A549 (cell line): ENCODE data around the gene RUVBL1. TPM values are rescaled to one million over a fixed set of nuclear protein-coding genes. Genes with fewer than 3 reads are reported as not detected.

Experiments used
- ATAC-seq, 2 experiments: fragments of 200-7000 bp in 1 of 2; fragments of >200 bp in 1 of 2; cut with Nextera tagmentation in 1 of 2; cut with Tn5 transposase in 1 of 2; 3 replicates each; pipeline versions ENCODE4 v1.8.0 to v1.9.1; 2018 to 2020; ENCODE audit warnings: mild to moderate bottlenecking in 1 of 2, moderate library complexity in 1 of 2
- CTCF ChIA-PET: fragments of 300-600 bp; sonication (Branson Sonifier 250); formaldehyde crosslinking; extraction: SDS; loops from one replicate; lab custom pipeline; 2021; ENCODE audit warnings: antibody characterized with exemption, inconsistent platforms; lab: Yijun Ruan, JAX
- POLR2A ChIA-PET: fragments of 350-600 bp; formaldehyde crosslinking; extraction: SDS; loops from one replicate; lab custom pipeline; 2021; ENCODE audit warnings: antibody characterized with exemption, inconsistent platforms; lab: Yijun Ruan, JAX
- DNase-seq, 2 experiments: peaks; one replicate each; pipeline versions ENCODE4 v3.0.0 to v3.0.0-alpha.2; 2011 to 2016; ENCODE audit warnings: low read depth in 1 of 2, low spot score in 1 of 2
- FAIRE-seq: peaks from 2 replicates; lab custom pipeline; 2011; peaks lifted over from hg19 to GRCh38; lab: Jason Lieb, UNC
- H3K27ac ChIP-seq, 2 experiments: fragments of >200 bp; sonication (Bioruptor Twin); formaldehyde crosslinking; 3 replicates each; pipeline ENCODE4 v1.5.1; 2016 to 2017
- H3K4me1 ChIP-seq: fragments of >200 bp; sonication (Bioruptor Twin); formaldehyde crosslinking; 3 replicates; pipeline ENCODE4 v1.6.1; 2016
- H3K4me2 ChIP-seq: fragments of >200 bp; sonication (Bioruptor Twin); formaldehyde crosslinking; 3 replicates; pipeline ENCODE4 v1.6.1; 2016
- H3K4me3 ChIP-seq: fragments of >200 bp; sonication (Bioruptor Twin); formaldehyde crosslinking; 3 replicates; pipeline ENCODE4 v1.5.1; 2016
- H3K9me3 ChIP-seq: fragments of >200 bp; sonication (Bioruptor Twin); formaldehyde crosslinking; 3 replicates; pipeline ENCODE4 v1.6.1; 2016
- ATOH8 ChIP-seq: fragments of 250-450 bp; sonication (Bioruptor Pico); IDR thresholded peaks from 2 replicates; pipeline ENCODE4 v1.5.0; 2020; ENCODE audit warnings: low read depth, mild to moderate bottlenecking, moderate library complexity
- BHLHE40 ChIP-seq: IDR thresholded peaks from 2 replicates; pipeline ENCODE4 v1.6.1; 2012; ENCODE audit warnings: low read depth, low read length, inconsistent platforms
- CBX8 ChIP-seq: fragments of 200-600 bp; sonication (generic); IDR thresholded peaks from 2 replicates; pipeline ENCODE4 v1.6.1; 2016
- CEBPB ChIP-seq, 2 experiments: fragments of >200 bp in 1 of 2; sonication (Bioruptor Twin) in 1 of 2; formaldehyde crosslinking in 1 of 2; IDR thresholded peaks; 2 replicates each; pipeline ENCODE4 v1.6.1; 2012 to 2016
- CHD2 ChIP-seq: fragments of 150-350 bp; IDR thresholded peaks from 2 replicates; pipeline ENCODE4 v1.6.1; 2014; ENCODE audit warnings: low read length; ENCODE audit not compliant: partially characterized antibody
- CHD4 ChIP-seq: fragments of 200-600 bp; sonication (generic); IDR thresholded peaks from 2 replicates; pipeline ENCODE4 v1.6.1; 2016; ENCODE audit warnings: antibody characterized with exemption, mild to moderate bottlenecking, borderline replicate concordance
- EHF ChIP-seq: fragments of 250-450 bp; sonication (Bioruptor Pico); IDR thresholded peaks from 2 replicates; pipeline ENCODE4 v1.5.0; 2020; ENCODE audit warnings: mild to moderate bottlenecking
- FOSB ChIP-seq: fragments of 250-450 bp; sonication (Bioruptor Pico); IDR thresholded peaks from 2 replicates; pipeline ENCODE4 v1.5.0; 2020; ENCODE audit warnings: mild to moderate bottlenecking, moderate library complexity
- FOSL2 ChIP-seq, 2 experiments: fragments of 450-650 bp in 1 of 2; fragments of >200 bp in 1 of 2; sonication (Bioruptor Twin) in 1 of 2; formaldehyde crosslinking; IDR thresholded peaks; 2 replicates each; pipeline versions ENCODE4 v1.5.0 to v1.6.1; 2016 to 2020; ENCODE audit warnings: mild to moderate bottlenecking in 1 of 2, moderate library complexity in 1 of 2
- GATA3 ChIP-seq: IDR thresholded peaks from 2 replicates; pipeline ENCODE4 v1.6.1; 2012; ENCODE audit warnings: borderline replicate concordance
- JUN ChIP-seq, 2 experiments: fragments of >200 bp; sonication (Bioruptor Twin); formaldehyde crosslinking; IDR thresholded peaks; 2 replicates in 1 of 2; 3 replicates in 1 of 2; pipeline ENCODE4 v1.6.1; 2016 to 2017
- MAFK ChIP-seq: fragments of 450-650 bp; IDR thresholded peaks from 2 replicates; pipeline ENCODE4 v1.6.1; 2014; ENCODE audit not compliant: partially characterized antibody
- MYC ChIP-seq: IDR thresholded peaks from 2 replicates; pipeline ENCODE4 v1.6.1; 2012; ENCODE audit warnings: mild to moderate bottlenecking, inconsistent platforms, low read length, improper control_type of control experiment, borderline replicate concordance
- PHF8 ChIP-seq: fragments of 200-600 bp; sonication (generic); IDR thresholded peaks from 2 replicates; pipeline ENCODE4 v1.6.1; 2016; ENCODE audit warnings: low read depth, mild to moderate bottlenecking, antibody characterized with exemption, moderate library complexity, borderline replicate concordance
- POLR2A ChIP-seq: IDR thresholded peaks from 2 replicates; pipeline ENCODE4 v1.6.1; 2012; ENCODE audit warnings: mild to moderate bottlenecking, low read length
- RAD21 ChIP-seq, 2 experiments: fragments of >200 bp in 1 of 2; sonication (Bioruptor Twin) in 1 of 2; formaldehyde crosslinking in 1 of 2; IDR thresholded peaks in 1 of 2; conservative IDR thresholded peaks in 1 of 2; 2 replicates in 1 of 2; 3 replicates in 1 of 2; pipeline ENCODE4 v1.6.1; 2012 to 2018; ENCODE audit warnings: inconsistent platforms in 1 of 2
- RARB ChIP-seq: fragments of 250-450 bp; sonication (Bioruptor Pico); IDR thresholded peaks from 2 replicates; pipeline ENCODE4 v1.8.0; 2021; ENCODE audit warnings: mild to moderate bottlenecking, moderate library complexity
- RFX5 ChIP-seq: fragments of 450-650 bp; IDR thresholded peaks from 2 replicates; pipeline ENCODE4 v1.7.1; 2014; ENCODE audit warnings: antibody characterized with exemption, mild to moderate bottlenecking, moderate library complexity
- SMC3 ChIP-seq: fragments of >200 bp; sonication (Bioruptor Twin); formaldehyde crosslinking; IDR thresholded peaks from 3 replicates; pipeline ENCODE4 v1.6.1; 2018; ENCODE audit warnings: inconsistent platforms
- SREBF2 ChIP-seq: fragments of 450-650 bp; IDR thresholded peaks from 2 replicates; pipeline ENCODE4 v1.6.1; 2014; ENCODE audit warnings: mild to moderate bottlenecking, moderate library complexity
- TFCP2L1 ChIP-seq: fragments of 250-450 bp; sonication (Bioruptor Pico); IDR thresholded peaks from 2 replicates; pipeline ENCODE4 v1.5.0; 2021; ENCODE audit warnings: mild to moderate bottlenecking
- TP53 ChIP-seq: fragments of 250-450 bp; sonication (Bioruptor Pico); IDR thresholded peaks from 2 replicates; pipeline ENCODE4 v1.5.0; 2021; ENCODE audit warnings: mild to moderate bottlenecking, moderate library complexity
- ZSCAN20 ChIP-seq: fragments of 250-450 bp; sonication (Bioruptor Pico); IDR thresholded peaks from 2 replicates; pipeline ENCODE4 v1.8.0; 2022; ENCODE audit warnings: mild to moderate bottlenecking, moderate library complexity
- WGBS: methylation state at CpG from one replicate; pipeline ENCODE4 v1.1.6; 2017; ENCODE audit errors: missing lambda C conversion rate; 5-methylcytosine and 5-hydroxymethylcytosine counted together
- polyA plus RNA-seq, 4 experiments: library from polyadenylated mRNA; depleted of rRNA in 3 of 4; stranded (reverse); fragments of >200 nt; fragmentation: RNase III in 1 of 4; extraction: RNeasy Plus Mini Kit Qiagen cat#74134 plus additional on column Dnase treatment in 1 of 4; gene quantifications; 2 replicates in 3 of 4; 3 replicates in 1 of 4; pipeline ENCODE4 v1.2.3, GENCODE V29; 2011 to 2017

RUVBL1 gene
- polyA plus RNA-seq, 2 of the 4 experiments (the other 2 are of a cell fraction) = 105 to 144 TPM

- no peak for TF ChIP-seq FOSB (CRISPR knock-in tag)
- TF ChIP-seq TP53 = no peak
- TF ChIP-seq, all 56 proteins: peak for 0
- peak in 1 of 2 experiments; percentile 21; a peak in 2 of 6 replicates for ATAC-seq
- H3K4me1 ChIP-seq = peaks cover 26% of the 10 kb centered on the region
- ChIA-PET POLR2A (interaction anchor here (1.1 kb wide), 1 partner anchor 29 kb away, joined by 4 read pairs; the partner anchor contains the start of gene RUVBL1), CTCF (interaction anchor here (0.6 to 2.4 kb wide), 22 partner anchors 8 to 591 kb away, joined by 3 to 9 read pairs (median 4); partner anchors contain the start of gene RUVBL1)
- no peak overlapping the region for H3K4me3 ChIP-seq
- 83% methylated on average over 13 of the region's 13 CpGs for whole genome bisulfite sequencing
- no peak for DNase-seq
- H3K4me2 ChIP-seq = no peak overlapping the region
- no peak for FAIRE-seq
- no peaks in the 10 kb centered on the region for H3K9me3 ChIP-seq
- H3K27ac ChIP-seq = no peak overlapping the region
Observed at GRCh38 chr3:128094295-128095151, 29.1 kb downstream of the RUVBL1 start.

DNA sequence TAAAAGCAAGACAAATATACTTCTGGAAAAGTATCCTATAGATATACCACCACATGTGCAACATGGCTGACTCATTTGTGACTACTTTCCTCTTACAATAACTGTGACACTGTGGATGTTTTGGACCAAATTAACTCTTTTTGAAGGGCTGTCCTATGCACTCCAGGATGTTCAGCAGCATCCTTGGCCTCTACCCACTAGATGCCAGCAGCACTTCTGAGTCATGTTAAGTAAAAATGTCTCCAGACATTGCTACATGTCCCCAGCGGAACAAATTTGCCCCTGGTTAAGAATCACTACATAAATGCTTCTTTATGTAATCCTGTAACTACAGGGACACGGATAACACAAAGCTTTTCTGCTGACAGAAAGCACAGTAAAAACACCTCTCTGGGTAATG lies 32.0 kb downstream of the RUVBL1 start:
- FAIRE-seq = no peak
- H3K4me3 ChIP-seq = no peak overlapping the region
- H3K4me2 ChIP-seq = no peak overlapping the region
- CTCF ChIA-PET = interaction anchor here (1.4 kb wide), 1 partner anchor 16 kb away, joined by 3 read pairs; no protein-coding TSS in a partner anchor
- DNase-seq = no peak
- POLR2A ChIA-PET = no interaction called here
- 83% methylated on average over 2 of the region's 2 CpGs for WGBS
- TF ChIP-seq CHD4 (no peak), CBX8 (no peak), GATA3 (no peak), EHF (CRISPR knock-in tag) (no peak), RFX5 (no peak), PHF8 (no peak), RAD21 (conservative IDR thresholded peaks at IDR 0.05 in 1 of 2, IDR thresholded peaks at IDR 0.05 in 1 of 2) (no peak), MAFK (no peak), SMC3 (no peak), POLR2A (no peak), CHD2 (no peak)
- no peak overlapping the region for H3K27ac ChIP-seq
- no peak for ATAC-seq
- peaks cover 5% of the 10 kb centered on the region; the same call in 2 of the 3 replicates for H3K4me1 ChIP-seq
- H3K9me3 ChIP-seq = no peaks in the 10 kb centered on the region

GRCh38 chr3:128089135-128089534 lies 34.5 kb downstream of the RUVBL1 start:
- no peak for DNase-seq
- ChIA-PET POLR2A (no interaction called here), CTCF (no interaction called here)
- no peak overlapping the region for H3K4me2 ChIP-seq
- TF ChIP-seq CEBPB (IDR thresholded peaks at IDR 0.05) (no peak), JUN (IDR thresholded peaks at IDR 0.05) (no peak), SREBF2 (no peak), TFCP2L1 (CRISPR knock-in tag) (no peak), RARB (CRISPR knock-in tag) (no peak), MYC (no peak), ZSCAN20 (CRISPR knock-in tag) (no peak), BHLHE40 (no peak), ATOH8 (CRISPR knock-in tag) (no peak), FOSB (CRISPR knock-in tag) (no peak), FOSL2 (IDR thresholded peaks at IDR 0.05) (no peak), FOSL2 (CRISPR knock-in tag; IDR thresholded peaks at IDR 0.05) (no peak)
- FAIRE-seq = no peak
- H3K9me3 ChIP-seq = no peaks in the 10 kb centered on the region
- H3K27ac ChIP-seq = no peak overlapping the region
- no peak for ATAC-seq
- no peak overlapping the region for H3K4me3 ChIP-seq
- 80% methylated on average over 1 of the region's 1 CpG for WGBS
- H3K4me1 ChIP-seq = peaks cover 11% of the 10 kb centered on the region
